ENCODE data around the gene HSPA1L.

HSPA1L gene

GRCh38 chr6:31762356-31762755 is 52.7 kb downstream of the HSPA1L start, which contains the start of gene SAPCD1:
TSS of gene SAPCD1 (plus strand) at chr6:31762656. CDS start at chr6:31763055, 399 bp downstream.
- DNase-seq = no peak

GRCh38 chr6:31761343-31761742 is 53.7 kb downstream of the HSPA1L start:
- DNase-seq = no peak

DNA sequence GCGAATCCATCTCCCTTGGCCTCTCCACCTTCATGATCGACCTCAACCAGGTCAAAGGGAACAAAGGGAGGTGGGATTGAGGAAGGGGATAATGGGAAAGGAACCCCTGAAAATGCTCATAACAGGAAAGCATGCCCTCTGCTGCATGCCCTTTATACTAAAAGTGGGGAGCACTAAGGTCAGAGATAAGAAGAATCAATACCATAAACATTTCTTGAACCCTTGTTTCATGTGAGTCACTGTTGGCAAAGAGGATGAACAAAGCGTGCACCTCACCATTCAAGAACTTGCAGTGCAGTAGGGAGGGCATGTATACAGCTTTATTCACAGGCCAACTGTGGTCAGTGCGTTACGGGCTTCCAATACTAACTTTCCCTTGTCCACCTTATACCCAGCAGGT is 54.3 kb downstream of the HSPA1L start:
- DNase-seq = no peak
